IMR-90 (cell line): Measurements from ENCODE around the gene KRTAP5-6.

ENCODE experiments used
- BHLHE40 ChIP-seq: fragments of 150-350 bp; IDR thresholded peaks from 2 replicates; pipeline ENCODE4 v1.6.1; 2016; ENCODE audit warnings: mild to moderate bottlenecking, low read depth, low read length
- CEBPB ChIP-seq: IDR thresholded peaks from 2 replicates; pipeline ENCODE4 v1.6.1; 2012; ENCODE audit warnings: low read depth, low read length, improper control_type of control experiment
- CTCF ChIP-seq: conservative IDR thresholded peaks from 2 replicates; pipeline ENCODE4 v1.5.1; 2012; ENCODE audit warnings: mild to moderate bottlenecking, low read depth, low read length, improper control_type of control experiment
- ELK1 ChIP-seq: fragments of 150-350 bp; IDR thresholded peaks from 2 replicates; pipeline ENCODE4 v1.6.1; 2016; ENCODE audit warnings: low read depth, mild to moderate bottlenecking, low read length, moderate library complexity, borderline replicate concordance
- FOS ChIP-seq: fragments of 150-350 bp; IDR thresholded peaks from 2 replicates; pipeline ENCODE4 v1.6.1; 2016; ENCODE audit warnings: low read depth, low read length
- MAFK ChIP-seq: IDR thresholded peaks from 2 replicates; pipeline ENCODE4 v1.6.1; 2012; ENCODE audit warnings: low read depth, low read length, improper control_type of control experiment
- MAZ ChIP-seq: IDR thresholded peaks from 2 replicates; pipeline ENCODE4 v1.6.1; 2012; ENCODE audit warnings: low read depth, mild to moderate bottlenecking, low read length, improper control_type of control experiment, moderate library complexity, borderline replicate concordance
- NFE2L2 ChIP-seq: fragments of 150-350 bp; IDR thresholded peaks from 2 replicates; pipeline ENCODE4 v1.6.1; 2016; ENCODE audit warnings: low read depth, mild to moderate bottlenecking, low read length
- POLR2A ChIP-seq: IDR thresholded peaks from 2 replicates; pipeline ENCODE4 v1.6.1; 2012; ENCODE audit warnings: mild to moderate bottlenecking, low read depth, low read length
- RAD21 ChIP-seq: IDR thresholded peaks from 2 replicates; pipeline ENCODE4 v1.6.1; 2012; ENCODE audit warnings: low read length, improper control_type of control experiment
- RCOR1 ChIP-seq: IDR thresholded peaks from 2 replicates; pipeline ENCODE4 v1.6.1; 2012; ENCODE audit warnings: mild to moderate bottlenecking, low read length, improper control_type of control experiment; ENCODE audit not compliant: insufficient replicate concordance
- RFX5 ChIP-seq: IDR thresholded peaks from 2 replicates; pipeline ENCODE4 v1.8.0; 2012; ENCODE audit warnings: low read depth, mild to moderate bottlenecking, low read length, moderate library complexity
- SMC3 ChIP-seq: fragments of 150-350 bp; IDR thresholded peaks from 2 replicates; pipeline ENCODE4 v1.6.1; 2016; ENCODE audit warnings: low read depth, mild to moderate bottlenecking, antibody characterized with exemption, low read length, moderate library complexity
- TF ChIP-seq, protein P1 (sequence below): fragments of 150-350 bp; IDR thresholded peaks from 2 replicates; pipeline ENCODE4 v1.6.1; 2017; ENCODE audit warnings: mild to moderate bottlenecking, antibody characterized with exemption, low read length, low read depth

- TF ChIP-seq CTCF (no peak), POLR2A (no peak), ELK1 (no peak), CEBPB (no peak), RFX5 (no peak), MAZ (no peak), RCOR1 (no peak), MAFK (no peak), SMC3 (no peak), FOS (no peak), BHLHE40 (no peak), NFE2L2 (no peak), RAD21 (no peak)
- TF ChIP-seq, protein P1, sequence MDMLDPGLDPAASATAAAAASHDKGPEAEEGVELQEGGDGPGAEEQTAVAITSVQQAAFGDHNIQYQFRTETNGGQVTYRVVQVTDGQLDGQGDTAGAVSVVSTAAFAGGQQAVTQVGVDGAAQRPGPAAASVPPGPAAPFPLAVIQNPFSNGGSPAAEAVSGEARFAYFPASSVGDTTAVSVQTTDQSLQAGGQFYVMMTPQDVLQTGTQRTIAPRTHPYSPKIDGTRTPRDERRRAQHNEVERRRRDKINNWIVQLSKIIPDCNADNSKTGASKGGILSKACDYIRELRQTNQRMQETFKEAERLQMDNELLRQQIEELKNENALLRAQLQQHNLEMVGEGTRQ = no peak
Measured at GRCh38 chr11:1691878-1692707, 4.9 kb upstream of the KRTAP5-6 start.
